ENCODE measurements around the gene TRAPPC3L.

The TRAPPC3L gene

GRCh38 chr6:116545651-116546050 lies at the start of gene TRAPPC3L:
Gene TRAPPC3L (minus strand): TSS chr6:116545684. CDS start chr6:116545514, 170 bp downstream.
- DNase-seq, result no peak

GRCh38 chr6:116595247-116595646 lies 49.8 kb upstream of the TRAPPC3L start:
- peak; percentile 28 for DNase-seq

- DNase-seq, result no peak
These were observed 41.3 kb upstream of the TRAPPC3L start for GRCh38 chr6:116586738-116587137.

GRCh38 chr6:116586276-116586675 lies 40.8 kb upstream of the TRAPPC3L start:
- no peak for DNase-seq

GRCh38 chr6:116580198-116580597 lies 34.7 kb upstream of the TRAPPC3L start:
- DNase-seq, result no peak

GRCh38 chr6:116579143-116579542 lies 33.7 kb upstream of the TRAPPC3L start:
- DNase-seq, result no peak

GRCh38 chr6:116578335-116578734 lies 32.9 kb upstream of the TRAPPC3L start:
- DNase-seq, result no peak

GRCh38 chr6:116577486-116577885 lies 32.0 kb upstream of the TRAPPC3L start:
- DNase-seq, result no peak

- no peak for DNase-seq
These were observed 29.7 kb upstream of the TRAPPC3L start for GRCh38 chr6:116575227-116575626.

- DNase-seq, result peak; percentile 20
These were observed 26.7 kb upstream of the TRAPPC3L start for GRCh38 chr6:116572162-116572561.

- no peak for DNase-seq
These were observed 26.2 kb upstream of the TRAPPC3L start for GRCh38 chr6:116571683-116572000.

GRCh38 chr6:116570856-116571682 lies 25.6 kb upstream of the TRAPPC3L start, which contains the start of gene RWDD1:
Gene RWDD1 (plus strand): TSS chr6:116571504. CDS start chr6:116571583, 79 bp downstream.
- peak; percentile 99 for DNase-seq

- DNase-seq, result no peak
These were observed 23.6 kb upstream of the TRAPPC3L start for GRCh38 chr6:116568821-116569755.

- no peak for DNase-seq
These were observed 22.6 kb upstream of the TRAPPC3L start for GRCh38 chr6:116568111-116568510.

GRCh38 chr6:116564921-116565872 lies 19.7 kb upstream of the TRAPPC3L start:
- DNase-seq, result peak; percentile 15

GRCh38 chr6:116564311-116564710 lies 18.8 kb upstream of the TRAPPC3L start:
- DNase-seq, result no peak

GRCh38 chr6:116563830-116564229 lies 18.3 kb upstream of the TRAPPC3L start:
- DNase-seq, result no peak

GRCh38 chr6:116562614-116563013 lies 17.1 kb upstream of the TRAPPC3L start:
- DNase-seq, result no peak

GRCh38 chr6:116562019-116562403 lies 16.5 kb upstream of the TRAPPC3L start:
- DNase-seq, result no peak

GRCh38 chr6:116561377-116562018 lies 16.0 kb upstream of the TRAPPC3L start:
- DNase-seq, result peak; percentile 69

GRCh38 chr6:116560130-116560529 lies 14.6 kb upstream of the TRAPPC3L start:
- no peak for DNase-seq

- DNase-seq, result peak; percentile 82
These were observed 12.4 kb upstream of the TRAPPC3L start for GRCh38 chr6:116557893-116558292.

All from NCI-H1105 treated with DMSO at 0.1 percent for 48 hours (cell line).